Endothelial cell of umbilical vein (primary cell): ENCODE data around the gene RORC. TPM values are rescaled to one million over a fixed set of nuclear protein-coding genes. Genes with fewer than 3 reads are reported as not detected.

Experiments used
- BruUV-seq: library from RNA; stranded (reverse); fragments of 400-500 nt; replicated peaks from 2 replicates; lab custom pipeline; 2021; lab: Mats Ljungman, UMichigan
- CTCF ChIA-PET: fragments of 300-600, 350-600 bp; sonication (Branson Sonifier 250); formaldehyde crosslinking; loops from one replicate; lab custom pipeline; 2021; ENCODE audit warnings: antibody characterized with exemption, inconsistent platforms; lab: Charles Lee
- POLR2A ChIA-PET: fragments of 300-600, 350-600 bp; sonication (Branson Sonifier 250); formaldehyde crosslinking; loops from one replicate; lab custom pipeline; 2021; ENCODE audit warnings: antibody characterized with exemption, inconsistent platforms; lab: Charles Lee
- DNase-seq: peaks from one replicate; pipeline ENCODE4 v3.0.0-alpha.2; 2011; ENCODE audit warnings: low read depth, low spot score
- FAIRE-seq: peaks from 2 replicates; lab custom pipeline; 2011; peaks lifted over from hg19 to GRCh38; lab: Jason Lieb, UNC
- H2AFZ ChIP-seq: 2 replicates; pipeline ENCODE4 v1.6.0; 2012; ENCODE audit warnings: low read depth, low read length, control low read depth, inconsistent platforms
- H3K27ac ChIP-seq: 2 replicates; pipeline ENCODE4 v1.5.1; 2011; ENCODE audit warnings: low read depth, mild to moderate bottlenecking, control low read depth, low read length, moderate library complexity; ENCODE audit not compliant: insufficient read depth
- H3K27me3 ChIP-seq, 2 experiments: 2 replicates each; pipeline versions ENCODE4 v1.6.0 to v1.6.1; 2011; ENCODE audit warnings: low read length in 2 of 2, mixed read lengths in 1 of 2; ENCODE audit not compliant: control insufficient read depth in 2 of 2, insufficient read depth in 2 of 2
- H3K36me3 ChIP-seq, 2 experiments: 2 replicates in 1 of 2; 3 replicates in 1 of 2; pipeline ENCODE4 v1.5.1; 2011; ENCODE audit warnings: low read length in 2 of 2, mild to moderate bottlenecking in 1 of 2, moderate library complexity in 1 of 2; ENCODE audit not compliant: control insufficient read depth in 2 of 2, insufficient read depth in 2 of 2; ENCODE audit errors: extremely low read depth in 1 of 2
- H3K4me1 ChIP-seq: 3 replicates; pipeline ENCODE4 v1.5.1; 2011; ENCODE audit warnings: mild to moderate bottlenecking, low read length; ENCODE audit not compliant: control insufficient read depth, insufficient read depth; ENCODE audit errors: extremely low read depth
- H3K4me2 ChIP-seq: 2 replicates; pipeline ENCODE4 v1.6.1; 2011; ENCODE audit warnings: low read length, control low read depth, mixed read lengths; ENCODE audit not compliant: insufficient read depth
- H3K4me3 ChIP-seq, 3 experiments: fragments of 200-600 bp in 1 of 3; sonication (generic), shearing (Covaris generic) in 1 of 3; replicated peaks in 1 of 3; 2 replicates each; pipeline ENCODE4 v1.5.1; 2011 to 2016; ENCODE audit warnings: control low read depth in 3 of 3, low read length in 3 of 3, mild to moderate bottlenecking in 2 of 3, inconsistent platforms in 1 of 3, low read depth in 1 of 3, moderate library complexity in 1 of 3; ENCODE audit not compliant: insufficient read depth in 1 of 3
- H3K79me2 ChIP-seq: 2 replicates; pipeline ENCODE4 v1.6.0; 2012; ENCODE audit warnings: low read length, inconsistent platforms; ENCODE audit not compliant: control insufficient read depth, insufficient read depth
- H3K9ac ChIP-seq: replicated peaks from 2 replicates; pipeline ENCODE3; 2011; ENCODE audit warnings: low read length, control low read depth; ENCODE audit not compliant: insufficient read depth; ENCODE audit errors: extremely low read depth
- H3K9me1 ChIP-seq: replicated peaks from 3 replicates; pipeline ENCODE4 v1.6.0; 2011; ENCODE audit warnings: mild to moderate bottlenecking, low read length; ENCODE audit not compliant: control insufficient read depth, insufficient read depth; ENCODE audit errors: extremely low read depth
- H3K9me3 ChIP-seq: replicated peaks from 2 replicates; pipeline ENCODE4 v1.5.1; 2012; ENCODE audit warnings: low read length, inconsistent platforms; ENCODE audit not compliant: control insufficient read depth, insufficient read depth
- H4K20me1 ChIP-seq: replicated peaks from 2 replicates; pipeline ENCODE3; 2011; ENCODE audit warnings: mild to moderate bottlenecking, low read length; ENCODE audit not compliant: control insufficient read depth, insufficient read depth; ENCODE audit errors: extremely low read depth
- EZH2 ChIP-seq: IDR thresholded peaks from 2 replicates; pipeline ENCODE4 v1.6.1; 2012; ENCODE audit warnings: borderline replicate concordance, low read depth, mild to moderate bottlenecking, moderate library complexity, low read length, inconsistent platforms; ENCODE audit not compliant: severe bottlenecking
- FOS ChIP-seq: IDR thresholded peaks from 2 replicates; pipeline ENCODE4 v1.6.1; 2011; ENCODE audit warnings: mild to moderate bottlenecking, low read length, moderate library complexity, borderline replicate concordance; ENCODE audit not compliant: insufficient read depth
- GATA2 ChIP-seq: IDR thresholded peaks from 2 replicates; pipeline ENCODE4 v1.7.0; 2011; ENCODE audit warnings: low read depth, mild to moderate bottlenecking, moderate library complexity, mixed read lengths, low read length; ENCODE audit not compliant: insufficient read length, insufficient read depth
- JUN ChIP-seq: IDR thresholded peaks from 2 replicates; pipeline ENCODE4 v1.6.1; 2011; ENCODE audit warnings: borderline replicate concordance, low read depth; ENCODE audit not compliant: insufficient read length, insufficient read depth
- MYC ChIP-seq: IDR thresholded peaks from one replicate; pipeline ENCODE4 v1.6.1; 2011; ENCODE audit warnings: mild to moderate bottlenecking, low read depth, low read length
- POLR2A ChIP-seq: IDR thresholded peaks from 2 replicates; pipeline ENCODE4 v1.6.1; 2012; ENCODE audit warnings: low read depth, mild to moderate bottlenecking, control low read depth, low read length
- POLR2AphosphoS5 ChIP-seq: IDR thresholded peaks from 2 replicates; pipeline ENCODE4 v1.6.1; 2012; ENCODE audit warnings: low read depth, mild to moderate bottlenecking, control low read depth, low read length, moderate library complexity; ENCODE audit not compliant: insufficient read depth
- dilution Hi-C: fragments of 300-500 bp; cut with MboI; formaldehyde crosslinking; loops from one replicate; pipeline ENCODE4 v1.15.0; 2019; ENCODE audit warnings: low sequenced_read_pairs; ENCODE audit not compliant: extremely low pct_ligation_motif_present
- intact Hi-C: fragments of 100-400 bp; cut with micrococcal nuclease; formaldehyde crosslinking; loops from one replicate; pipeline ENCODE4 v1.10.0; 2022
- polyA plus RNA-seq, 4 experiments: library from polyadenylated mRNA; depleted of rRNA in 3 of 4; stranded (reverse) in 3 of 4; unstranded in 1 of 4; fragments of >200 nt; gene quantifications; 2 replicates each; pipeline versions ENCODE4 v1.2.1 to v1.2.3, GENCODE V29; 2011 to 2012; ENCODE audit warnings: missing spikeins in 1 of 4
- total RNA-seq: library from RNA; stranded (reverse); gene quantifications from 2 replicates; pipeline ENCODE4 v1.2.3, GENCODE V29; 2021
- TF ChIP-seq, protein P1 (sequence below): IDR thresholded peaks from 2 replicates; pipeline ENCODE4 v1.6.1; 2011; ENCODE audit not compliant: insufficient read depth, insufficient read length
- TF ChIP-seq, protein P2 (sequence below), 2 donors: IDR thresholded peaks; 1 replicate in 1 of 2; 2 replicates in 1 of 2; pipeline ENCODE4 v1.5.1; 2011; ENCODE audit warnings: low read length in 2 of 2, mild to moderate bottlenecking in 2 of 2, moderate library complexity in 2 of 2, control low read depth in 1 of 2, inconsistent platforms in 1 of 2, low read depth in 1 of 2; ENCODE audit not compliant: insufficient read depth in 1 of 2; ENCODE audit errors: extremely low read depth in 1 of 2

The RORC gene
- total and polyA plus RNA-seq, 2 donors (not counting 3 experiments of a cell fraction or from before 2014, with no cell fraction given), result not detected

DNA sequence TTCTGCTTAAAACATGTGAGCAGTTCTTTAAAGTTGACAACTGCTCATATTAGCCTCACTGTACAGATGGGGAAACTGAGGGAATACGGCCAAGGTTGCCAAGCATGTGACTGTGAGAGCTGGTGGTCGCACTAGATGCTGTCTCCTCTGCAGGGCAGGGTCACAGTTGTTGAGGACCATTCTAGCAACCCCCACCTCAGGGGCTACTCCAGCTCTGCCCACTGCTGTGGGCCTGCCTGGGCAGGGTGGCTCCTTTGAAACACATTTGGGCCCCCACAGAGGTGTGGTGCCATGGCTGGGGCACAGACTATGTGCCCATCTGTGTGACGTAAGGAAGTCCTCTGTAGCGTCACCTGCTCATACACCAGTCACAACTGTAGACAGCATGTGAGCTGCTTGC lies 21.1 kb upstream of the RORC start:
- intact Hi-C loops (no loop called here), dilution Hi-C loops (no loop called here)
- Histone ChIP-seq H4K20me1 (no peaks in the 10 kb centered on the region), H3K4me2 (no peak overlapping the region), H3K79me2 (no peaks in the 10 kb centered on the region), H3K4me3 (no peak overlapping the region), H2AFZ (no peak overlapping the region), H3K9me3 (no peaks in the 10 kb centered on the region), H3K9me1 (no peaks in the 10 kb centered on the region), H3K27me3 (peaks cover 3 to 6% of the 10 kb centered on the region in 2 experiments), H3K4me1 (peaks cover 10% of the 10 kb centered on the region), H3K9ac (no peak overlapping the region), H3K36me3 (no peaks in the 10 kb centered on the region), H3K27ac (no peak overlapping the region)
- FAIRE-seq (no peak), DNase-seq (no peak)
- POLR2A ChIA-PET, result no interaction called here
- TF ChIP-seq FOS, result no peak
- TF ChIP-seq JUN, result no peak
- TF ChIP-seq POLR2AphosphoS5, result no peak
- no peak for TF ChIP-seq EZH2
- no peak for TF ChIP-seq POLR2A
- TF ChIP-seq, protein P1, sequence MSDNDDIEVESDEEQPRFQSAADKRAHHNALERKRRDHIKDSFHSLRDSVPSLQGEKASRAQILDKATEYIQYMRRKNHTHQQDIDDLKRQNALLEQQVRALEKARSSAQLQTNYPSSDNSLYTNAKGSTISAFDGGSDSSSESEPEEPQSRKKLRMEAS, result no peak
- TF ChIP-seq, protein P2, sequence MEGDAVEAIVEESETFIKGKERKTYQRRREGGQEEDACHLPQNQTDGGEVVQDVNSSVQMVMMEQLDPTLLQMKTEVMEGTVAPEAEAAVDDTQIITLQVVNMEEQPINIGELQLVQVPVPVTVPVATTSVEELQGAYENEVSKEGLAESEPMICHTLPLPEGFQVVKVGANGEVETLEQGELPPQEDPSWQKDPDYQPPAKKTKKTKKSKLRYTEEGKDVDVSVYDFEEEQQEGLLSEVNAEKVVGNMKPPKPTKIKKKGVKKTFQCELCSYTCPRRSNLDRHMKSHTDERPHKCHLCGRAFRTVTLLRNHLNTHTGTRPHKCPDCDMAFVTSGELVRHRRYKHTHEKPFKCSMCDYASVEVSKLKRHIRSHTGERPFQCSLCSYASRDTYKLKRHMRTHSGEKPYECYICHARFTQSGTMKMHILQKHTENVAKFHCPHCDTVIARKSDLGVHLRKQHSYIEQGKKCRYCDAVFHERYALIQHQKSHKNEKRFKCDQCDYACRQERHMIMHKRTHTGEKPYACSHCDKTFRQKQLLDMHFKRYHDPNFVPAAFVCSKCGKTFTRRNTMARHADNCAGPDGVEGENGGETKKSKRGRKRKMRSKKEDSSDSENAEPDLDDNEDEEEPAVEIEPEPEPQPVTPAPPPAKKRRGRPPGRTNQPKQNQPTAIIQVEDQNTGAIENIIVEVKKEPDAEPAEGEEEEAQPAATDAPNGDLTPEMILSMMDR (IDR thresholded peaks at IDR 0.05; ENCODE audit: extremely low read depth in 1 of 2, insufficient read depth in 1 of 2, low read depth in 1 of 2, low read length in 2 of 2), result no peak
- TF ChIP-seq GATA2, result no peak
- no peak for TF ChIP-seq MYC
- BruUV-seq, result no TSS peak
- CTCF ChIA-PET, result interaction anchor here (1.6 kb wide), 1 partner anchor 30 kb away, joined by 3 read pairs; no protein-coding TSS in a partner anchor
